RPMI8226 (cell line): ENCODE results near the gene RFT1.
"Not testable (repeated sequence)": the region's sequence is repeated elsewhere in the genome, so short reads cannot be mapped to it uniquely, and the experiment has no call there.

Experiments used
- DNase-seq: peaks from one replicate; pipeline ENCODE4 v3.0.0-alpha.2; 2015

The RFT1 gene

DNA sequence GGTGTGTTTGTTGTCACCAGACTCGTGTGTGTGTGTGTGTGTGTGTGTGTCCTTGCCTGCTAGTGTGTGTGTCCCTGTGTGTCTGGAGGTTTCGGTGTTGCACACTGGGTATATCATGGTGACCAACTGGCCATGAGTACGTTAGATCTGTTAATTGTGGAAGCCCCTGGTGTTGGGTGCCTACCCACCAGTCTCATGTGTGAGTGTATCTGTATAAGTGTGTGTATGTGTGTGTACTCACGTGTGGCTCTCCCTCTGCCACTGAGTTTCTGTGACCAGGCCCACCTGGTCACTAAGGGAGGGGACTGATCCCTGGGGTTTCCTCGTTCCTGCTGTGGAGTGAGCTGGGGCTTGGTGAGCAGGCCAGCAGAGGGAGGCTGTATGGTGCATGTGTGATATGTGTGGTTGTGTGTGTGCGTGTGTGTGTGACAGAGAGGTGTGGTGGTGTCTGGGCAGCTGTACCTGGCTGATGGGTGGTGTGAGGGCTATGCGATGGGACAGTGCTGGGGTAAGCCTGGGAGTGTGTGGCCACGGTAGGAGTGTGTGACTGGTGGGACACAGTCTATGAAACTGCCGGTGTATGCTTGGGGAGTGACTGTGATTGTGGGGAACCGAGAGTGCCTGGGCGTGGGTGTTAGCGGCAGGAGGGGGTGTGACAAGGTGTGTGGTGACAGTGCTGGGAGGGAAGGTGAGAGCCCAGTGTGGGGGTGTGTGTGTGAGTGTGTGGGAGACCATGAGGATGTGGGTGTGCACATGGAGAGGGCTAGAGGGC is 32.6 kb upstream of the RFT1 start:
- DNase-seq, result peak; percentile 25

GRCh38 chr3:53161820-53162671 is 31.8 kb upstream of the RFT1 start:
- DNase-seq, result peak; percentile 55

GRCh38 chr3:53161450-53161819 is 31.2 kb upstream of the RFT1 start:
- peak; percentile 37 for DNase-seq

DNA sequence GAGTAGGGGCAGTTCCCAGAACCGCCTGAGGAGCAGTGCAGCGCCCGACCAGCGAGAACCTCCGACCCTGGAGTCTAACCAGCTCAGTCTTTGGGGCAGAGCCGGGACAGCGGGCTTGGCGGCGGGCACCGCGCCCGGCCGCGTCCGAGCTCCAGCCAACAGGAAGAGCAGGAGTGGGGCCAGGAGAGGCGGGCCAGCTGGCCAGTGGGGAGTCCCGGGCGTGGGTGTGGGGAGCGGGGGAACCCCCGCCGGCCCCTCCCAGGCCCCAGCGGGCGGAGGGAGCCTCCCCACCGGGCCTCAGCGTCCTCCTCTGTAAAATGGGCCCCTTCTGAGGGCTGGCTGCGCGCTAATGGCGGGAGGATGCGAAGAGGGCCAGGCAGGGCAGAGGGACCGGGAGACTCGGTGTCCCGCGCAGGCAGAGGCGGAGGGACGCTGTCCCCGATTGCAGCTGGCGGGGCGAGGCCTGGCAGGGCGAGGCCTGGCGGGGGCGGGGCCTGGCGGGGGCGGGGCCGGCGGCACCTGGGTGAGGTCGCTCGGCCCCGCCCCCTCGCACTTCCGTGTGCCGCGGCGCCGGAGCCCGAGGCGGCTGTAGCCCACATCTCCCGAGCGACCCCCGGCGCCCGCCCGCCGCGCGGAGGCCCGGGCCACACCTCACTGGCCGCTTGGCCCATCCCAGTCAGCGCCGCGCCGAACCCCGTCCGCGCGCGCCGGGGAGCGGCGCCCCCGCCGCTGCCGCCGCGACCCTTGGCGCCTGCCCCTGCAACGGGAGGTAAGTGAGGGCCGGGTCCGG is 30.6 kb upstream of the RFT1 start, which contains the start of gene PRKCD:
TSS of gene PRKCD (plus strand) at position 550 of the 790 bp plus-strand sequence. CDS start 17,214 bp downstream, outside the sequence.
- DNase-seq, result peak; percentile 90

GRCh38 chr3:53160061-53160659 is 29.9 kb upstream of the RFT1 start:
- DNase-seq, result no peak

DNA sequence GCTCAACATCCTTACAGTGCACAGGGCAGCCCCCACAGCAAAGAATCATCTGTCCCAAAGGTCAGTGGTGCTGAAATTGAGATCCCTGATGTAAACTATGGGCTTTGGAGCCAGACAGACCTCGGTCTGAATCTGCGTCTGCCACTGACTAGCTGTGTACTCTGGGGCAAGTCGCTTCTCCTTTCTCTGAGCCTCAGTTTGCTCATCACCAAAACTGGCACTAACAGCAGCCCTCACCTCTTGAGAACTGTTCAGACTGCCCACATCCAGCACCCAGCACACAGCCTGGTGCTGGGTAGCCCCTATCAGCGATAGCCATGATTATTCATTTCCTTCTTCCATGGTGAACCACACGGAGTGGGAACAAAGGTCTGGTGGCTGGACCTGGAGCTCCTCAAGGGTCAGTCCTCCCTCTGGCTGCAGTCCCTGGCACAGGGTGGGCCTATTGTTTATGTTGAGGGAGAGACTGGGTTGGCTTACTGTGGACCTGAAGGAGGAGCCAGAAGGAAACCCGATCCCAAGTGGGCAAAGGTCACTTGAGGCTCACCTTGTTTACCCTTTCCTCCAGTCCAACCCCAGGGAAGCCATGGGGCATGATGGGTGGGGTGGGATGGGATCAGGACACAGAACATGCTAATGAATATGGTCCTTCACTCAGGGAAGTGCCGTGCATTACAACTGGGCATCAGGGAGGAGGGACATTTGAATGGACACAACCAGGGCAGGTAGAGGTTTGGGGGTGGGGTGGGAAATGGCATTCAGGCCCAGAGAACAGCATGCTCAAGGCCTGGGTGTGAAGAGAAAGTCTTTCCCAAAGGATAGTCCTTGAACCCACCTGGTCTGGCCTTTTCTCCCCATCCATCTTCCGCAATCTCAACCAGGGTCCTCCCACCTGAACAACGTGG is 29.2 kb upstream of the RFT1 start:
- no peak for DNase-seq

DNA sequence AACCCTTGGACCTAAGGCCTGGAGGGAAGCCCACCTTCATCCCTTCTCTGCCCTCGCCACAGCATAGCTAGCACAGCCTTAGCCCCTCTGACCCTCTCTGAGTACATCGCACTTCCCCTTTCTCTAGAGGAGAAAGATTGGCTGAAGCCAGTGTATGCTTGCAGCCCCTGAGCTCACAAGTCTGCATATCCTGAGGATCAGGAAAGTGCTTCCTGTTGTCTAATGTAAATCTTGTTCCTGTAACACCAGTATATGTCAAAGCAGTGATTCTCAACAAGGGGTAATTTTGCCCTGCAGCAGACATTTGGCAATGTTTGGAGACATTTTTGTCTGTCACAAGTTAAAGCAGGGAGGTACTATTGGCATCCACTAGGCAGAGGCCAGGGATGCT is 28.5 kb upstream of the RFT1 start:
- peak; percentile 22 for DNase-seq

DNA sequence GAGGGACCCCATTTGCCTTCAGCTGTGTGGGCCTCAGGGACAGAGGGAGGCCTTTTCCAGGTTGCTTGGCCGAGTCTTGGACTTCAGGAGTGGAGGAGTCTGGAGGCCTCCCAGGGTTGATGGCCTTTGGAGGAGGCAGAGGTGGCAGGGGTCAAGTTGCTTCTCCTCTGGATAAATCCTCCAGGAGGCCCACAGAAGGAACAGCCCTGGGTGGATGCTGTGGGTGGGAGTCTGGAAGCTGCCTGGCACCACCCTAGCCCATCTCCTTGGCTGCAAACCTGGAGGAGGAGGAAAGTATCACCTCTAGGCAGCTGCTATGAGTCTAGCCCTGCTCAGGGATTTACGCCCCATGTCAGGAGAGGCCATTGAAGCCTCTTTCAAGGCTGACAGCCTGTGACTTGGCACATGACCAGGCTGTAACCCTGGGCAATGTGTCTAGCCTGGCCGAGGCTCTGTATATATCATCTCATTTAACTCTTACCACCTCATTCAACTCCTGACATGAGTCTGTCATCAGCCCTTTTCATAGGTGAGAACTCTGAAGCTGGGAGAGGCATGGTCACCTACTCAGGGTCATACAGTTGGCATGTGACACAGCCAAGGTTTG is 27.8 kb upstream of the RFT1 start:
- no peak for DNase-seq

GRCh38 chr3:53156368-53156834 is 26.2 kb upstream of the RFT1 start:
- no peak for DNase-seq

DNA sequence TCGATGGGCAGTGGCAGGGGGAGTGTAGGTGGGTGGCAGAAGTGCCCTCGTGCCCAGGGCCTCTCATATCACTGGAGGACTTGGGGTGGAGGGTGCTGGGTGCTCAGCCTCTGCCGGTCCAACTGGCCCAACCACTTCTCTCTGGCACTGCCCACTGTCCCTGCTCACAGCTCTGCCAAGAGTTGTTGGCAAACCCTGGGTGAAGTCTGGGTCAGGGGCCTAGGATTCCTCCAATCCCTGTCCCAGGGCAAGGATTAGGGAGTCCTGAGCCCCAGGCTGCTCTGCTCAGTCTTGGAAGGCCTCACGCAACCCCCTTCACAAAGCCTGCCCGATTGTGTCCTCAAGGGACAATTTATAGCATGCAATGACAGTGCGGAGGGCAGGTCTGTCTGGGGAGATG is 25.5 kb upstream of the RFT1 start:
- no peak for DNase-seq

- DNase-seq, result no peak
These were observed 24.6 kb upstream of the RFT1 start for GRCh38 chr3:53154881-53155285.

DNA sequence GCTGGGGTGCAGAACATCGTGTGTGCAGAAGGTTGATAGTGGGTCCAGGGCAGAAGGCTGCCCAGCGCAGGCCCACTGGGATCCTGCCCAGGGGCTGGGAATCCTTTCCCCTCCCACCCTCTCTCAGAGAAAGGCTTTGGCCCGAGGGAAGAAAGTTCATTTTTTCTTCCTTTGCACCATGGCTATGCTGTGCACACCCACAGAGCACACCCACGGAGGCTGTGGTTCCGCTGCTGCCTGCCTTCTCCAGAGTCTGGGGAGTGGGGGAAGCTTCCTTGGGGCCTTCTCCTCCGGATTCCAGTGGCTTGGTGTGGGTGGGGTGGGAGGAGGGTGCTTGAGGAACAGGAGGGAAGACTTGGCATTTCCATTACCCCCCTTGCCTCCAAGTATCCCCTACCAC is 23.7 kb upstream of the RFT1 start:
- DNase-seq, result no peak

- no peak for DNase-seq
These were observed 23.1 kb upstream of the RFT1 start for GRCh38 chr3:53153264-53153823.

GRCh38 chr3:53151870-53152660 is 21.8 kb upstream of the RFT1 start:
- no peak for DNase-seq

GRCh38 chr3:53151465-53151864 is 21.2 kb upstream of the RFT1 start:
- DNase-seq, result no peak

GRCh38 chr3:53151086-53151438 is 20.8 kb upstream of the RFT1 start:
- DNase-seq, result not testable (repeated sequence)

GRCh38 chr3:53150247-53151085 is 20.2 kb upstream of the RFT1 start:
- no peak for DNase-seq

DNA sequence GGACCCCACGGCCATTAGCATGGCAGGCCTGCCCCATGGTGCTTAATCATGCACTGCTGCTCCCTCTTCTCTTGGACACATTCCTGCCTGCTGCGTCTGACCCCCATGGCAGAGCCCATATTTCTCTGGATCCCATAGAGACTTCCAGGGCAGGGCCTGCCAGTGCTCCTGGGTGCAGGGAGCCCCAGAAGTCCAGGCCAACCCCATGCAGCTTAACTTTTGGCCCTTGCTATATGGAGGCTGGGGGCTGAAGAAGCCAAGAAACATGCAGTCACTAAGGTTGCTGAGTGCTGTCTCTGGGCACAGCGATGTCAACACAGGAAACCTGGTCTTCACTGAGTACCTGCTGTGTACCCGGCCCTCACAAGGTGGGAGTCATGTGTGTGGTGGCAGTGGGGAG is 19.5 kb upstream of the RFT1 start:
- no peak for DNase-seq
